ENCODE results near the gene LMF1.

- TF ChIP-seq CTCF (conservative IDR thresholded peaks at IDR 0.05 in 1 of 2, IDR thresholded peaks at IDR 0.05 in 1 of 2; ENCODE audit: extremely low read depth in 1 of 2, insufficient read depth in 1 of 2, low read depth in 1 of 2, low read length in 2 of 2) (no peak), EZH2 (IDR thresholded peaks at IDR 0.05; ENCODE audit: borderline replicate concordance, low read length) (no peak)
Measured at GRCh38 chr16:974001-974601, 3.3 kb upstream of the LMF1 start.

Measured in mammary epithelial cell (primary cell).